Retina (tissue), 1 donor: Measurements from ENCODE around the gene SMARCC2.

Experiments
- DNase-seq: peaks from one replicate; pipeline ENCODE4 v3.0.0-alpha.2; 2016

The SMARCC2 gene

DNA sequence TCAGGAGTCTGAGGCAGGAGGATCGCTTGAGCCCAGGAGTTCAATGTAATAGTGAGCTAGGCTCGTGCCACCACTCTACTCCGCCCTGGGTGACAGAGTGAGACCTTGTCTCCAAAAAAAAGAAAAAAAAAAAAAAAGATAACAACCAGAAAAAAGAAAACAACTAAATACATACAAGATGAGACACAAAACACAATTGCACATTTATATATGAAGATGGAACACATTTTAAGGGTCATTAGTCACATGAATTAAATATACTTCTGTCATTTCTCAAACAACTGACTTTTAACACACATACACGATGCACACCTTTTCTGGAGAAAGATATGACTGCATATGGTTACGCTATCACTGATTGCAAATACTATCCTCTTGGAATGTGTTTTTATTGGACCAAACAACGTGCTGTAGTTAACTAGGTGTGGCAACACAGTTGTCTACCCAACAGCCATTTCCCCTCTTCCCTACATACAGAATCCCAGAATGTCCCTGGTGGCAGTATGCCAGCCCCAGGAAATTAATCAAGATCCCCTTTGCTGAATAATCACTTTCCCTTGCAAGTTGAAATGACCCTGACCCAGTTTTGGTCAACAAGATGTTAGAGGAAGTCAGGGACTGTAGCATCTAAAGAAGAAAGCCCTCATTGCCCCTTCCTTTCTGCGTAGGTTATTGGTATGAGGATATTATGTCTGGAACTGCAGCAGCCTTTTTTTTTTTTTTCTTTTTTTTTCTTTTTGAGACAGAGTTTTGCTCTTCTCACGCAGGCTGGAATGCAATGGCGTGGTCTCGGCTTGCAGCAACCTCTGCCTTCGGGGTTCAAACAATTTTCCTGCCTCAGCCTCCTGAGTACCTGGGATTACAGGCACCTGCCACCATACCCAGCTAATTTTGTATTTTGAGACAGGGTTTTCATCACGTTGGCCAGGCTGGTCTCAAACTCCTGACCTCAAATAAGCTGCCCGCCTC, 42.5 kb downstream of the SMARCC2 start:
- no peak for DNase-seq

DNA sequence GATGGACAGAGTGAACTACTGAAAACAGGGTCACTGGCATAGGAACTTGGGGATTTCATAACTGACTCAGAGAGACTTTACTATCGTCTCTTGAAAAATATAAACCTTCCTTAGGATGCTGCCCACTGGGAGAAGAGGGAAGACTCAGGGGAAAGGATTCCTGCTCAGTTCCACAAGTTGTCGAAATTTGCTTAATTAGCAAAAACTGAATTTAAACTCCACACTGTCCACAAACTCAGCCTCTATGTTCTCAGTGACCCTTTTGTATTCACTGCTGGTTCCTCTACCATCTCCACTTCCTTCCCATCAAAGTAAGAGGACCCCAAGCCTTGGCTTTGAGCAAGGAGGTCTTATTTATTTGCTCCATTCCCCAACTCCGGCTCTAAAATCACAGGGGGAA, 44.1 kb downstream of the SMARCC2 start:
- no peak for DNase-seq

DNA sequence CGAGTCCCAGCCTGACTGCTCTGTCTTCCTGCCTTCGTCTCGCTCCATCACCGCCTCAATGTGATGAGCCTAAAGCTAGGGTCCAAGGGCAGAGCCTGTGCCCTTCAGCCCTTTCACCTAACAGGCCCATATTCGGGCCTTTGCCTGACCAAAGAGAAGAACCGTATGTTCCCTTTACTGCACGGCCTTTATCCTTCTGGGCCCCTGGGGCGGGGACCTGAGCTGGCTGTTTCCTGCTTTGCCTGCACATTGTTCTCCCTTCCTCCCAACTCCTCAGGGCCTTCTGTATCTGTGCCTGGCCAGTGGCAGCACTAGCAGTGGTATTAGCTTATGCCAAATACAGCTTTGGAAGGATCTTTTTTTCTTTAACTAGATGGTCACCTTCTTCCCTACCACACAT, 45.4 kb downstream of the SMARCC2 start:
- no peak for DNase-seq

DNA sequence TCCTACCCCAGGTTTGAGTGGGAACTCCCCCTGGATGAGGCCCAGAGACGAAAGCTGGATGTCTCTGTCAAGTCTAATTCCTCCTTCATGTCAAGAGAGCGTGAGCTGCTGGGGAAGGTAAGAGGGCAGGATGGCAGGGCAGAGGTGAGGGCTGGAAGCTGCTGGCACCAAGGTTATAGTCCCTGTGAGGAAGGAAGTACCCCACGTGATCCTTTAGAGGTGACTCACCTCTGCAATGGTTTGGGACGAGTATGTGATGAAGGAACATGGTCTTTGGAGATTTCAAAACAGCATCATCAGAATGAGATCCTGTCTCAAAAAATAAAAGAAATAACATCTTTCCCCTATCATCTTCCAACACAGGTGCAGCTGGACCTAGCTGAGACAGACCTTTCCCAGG, 46.1 kb downstream of the SMARCC2 start:
- DNase-seq, result no peak

DNA sequence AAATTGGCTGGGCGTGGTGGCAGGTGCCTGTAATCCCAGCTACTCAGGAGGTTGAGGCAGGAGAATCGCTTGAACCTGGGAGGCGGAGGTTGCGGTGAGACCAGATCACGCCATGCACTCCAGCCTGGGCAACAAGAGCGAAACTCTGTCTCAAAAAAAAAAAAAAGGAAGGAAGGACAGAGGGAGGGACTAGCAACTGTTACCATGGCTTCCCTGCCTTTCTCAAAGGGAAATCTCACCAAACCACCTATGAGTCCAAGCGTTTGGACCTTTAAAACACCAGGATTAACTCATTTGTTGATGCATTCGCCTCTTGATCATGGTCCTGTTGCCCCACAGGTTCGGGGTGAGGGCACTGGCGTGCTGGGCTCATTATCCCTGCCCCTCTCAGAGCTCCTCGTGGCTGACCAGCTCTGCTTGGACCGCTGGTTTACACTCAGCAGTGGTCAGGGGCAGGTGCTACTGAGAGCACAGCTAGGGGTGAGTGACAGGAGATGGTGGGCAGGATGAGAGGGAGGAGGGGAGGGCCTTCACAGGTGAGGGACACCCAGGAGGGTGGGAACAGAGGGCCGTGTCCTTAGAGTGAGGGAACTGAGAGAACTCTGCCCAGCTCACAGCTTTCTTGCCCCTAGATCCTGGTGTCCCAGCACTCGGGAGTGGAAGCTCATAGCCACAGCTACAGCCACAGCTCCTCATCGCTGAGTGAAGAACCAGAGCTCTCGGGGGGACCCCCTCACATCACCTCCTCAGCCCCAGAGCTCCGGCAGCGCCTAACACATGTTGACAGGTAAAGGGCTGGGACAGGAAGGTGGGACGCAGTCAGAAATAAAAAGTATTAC, 47.1 kb downstream of the SMARCC2 start:
- DNase-seq, result no peak

DNA sequence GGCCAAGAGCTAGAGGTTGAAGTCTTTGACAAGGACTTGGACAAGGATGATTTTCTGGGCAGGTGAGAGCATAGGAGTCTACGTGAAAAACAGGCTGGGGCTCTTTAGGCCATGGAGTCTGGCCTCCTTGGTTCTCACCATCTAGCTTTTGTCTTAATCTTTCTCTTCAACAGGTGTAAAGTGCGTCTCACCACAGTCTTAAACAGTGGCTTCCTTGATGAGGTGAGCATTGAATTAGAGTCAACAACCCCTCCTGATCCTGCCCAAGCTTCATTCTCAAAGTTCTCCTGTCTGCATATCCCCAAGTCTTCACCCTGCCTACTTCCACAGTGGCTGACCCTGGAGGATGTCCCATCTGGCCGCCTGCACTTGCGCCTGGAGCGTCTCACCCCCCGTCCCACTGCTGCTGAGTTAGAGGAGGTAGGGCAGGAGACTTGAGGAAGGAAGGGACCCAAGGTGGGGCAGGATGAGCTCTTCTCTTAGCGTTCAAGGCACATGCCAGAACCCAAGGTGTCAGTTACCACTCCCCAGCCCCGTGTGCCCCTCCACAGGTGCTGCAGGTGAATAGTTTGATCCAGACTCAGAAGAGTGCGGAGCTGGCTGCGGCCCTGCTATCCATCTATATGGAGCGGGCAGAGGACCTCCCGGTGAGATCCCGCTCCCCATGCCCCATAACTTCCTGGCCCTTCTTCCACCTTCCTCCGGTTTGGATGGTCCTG, 51.3 kb downstream of the SMARCC2 start:
- no peak for DNase-seq

DNA sequence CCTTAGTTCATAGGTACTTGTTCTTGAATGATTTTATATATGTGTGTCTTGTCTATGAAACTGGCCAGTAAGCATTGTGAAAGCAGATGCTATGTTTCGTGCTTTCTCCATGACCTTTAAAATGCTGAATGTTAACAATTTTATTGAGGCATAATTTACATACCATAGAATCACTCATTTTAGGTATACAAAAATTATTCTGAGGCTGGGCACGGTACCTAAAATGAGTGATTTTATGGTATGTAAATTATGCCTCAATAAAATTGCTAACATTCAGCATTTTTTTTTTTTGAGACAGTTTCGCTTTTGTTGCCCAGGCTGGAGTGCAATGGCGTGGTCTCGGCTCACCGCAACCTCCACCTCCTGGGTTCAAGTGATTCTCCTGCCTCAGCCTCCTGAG, 54.4 kb downstream of the SMARCC2 start:
- no peak for DNase-seq

DNA sequence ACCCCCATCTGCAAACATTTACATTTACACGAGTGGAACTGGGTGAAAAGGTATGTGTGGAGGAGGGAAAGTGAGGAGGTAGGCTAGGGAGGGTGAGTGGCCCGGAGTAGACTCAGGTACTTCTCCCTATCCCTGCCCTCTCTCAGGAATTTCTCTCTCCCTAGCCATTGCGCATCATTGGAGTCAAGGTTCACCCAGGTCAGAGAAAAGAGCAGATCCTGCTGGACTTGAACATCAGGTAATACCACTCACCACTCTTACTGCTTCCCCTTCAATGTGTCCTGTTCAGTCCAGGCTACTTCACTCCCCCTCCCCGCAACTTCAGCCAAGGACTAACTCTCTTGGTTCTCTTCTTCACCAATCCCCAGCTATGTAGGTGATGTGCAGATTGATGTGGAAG, 58.4 kb downstream of the SMARCC2 start:
- no peak for DNase-seq

DNA sequence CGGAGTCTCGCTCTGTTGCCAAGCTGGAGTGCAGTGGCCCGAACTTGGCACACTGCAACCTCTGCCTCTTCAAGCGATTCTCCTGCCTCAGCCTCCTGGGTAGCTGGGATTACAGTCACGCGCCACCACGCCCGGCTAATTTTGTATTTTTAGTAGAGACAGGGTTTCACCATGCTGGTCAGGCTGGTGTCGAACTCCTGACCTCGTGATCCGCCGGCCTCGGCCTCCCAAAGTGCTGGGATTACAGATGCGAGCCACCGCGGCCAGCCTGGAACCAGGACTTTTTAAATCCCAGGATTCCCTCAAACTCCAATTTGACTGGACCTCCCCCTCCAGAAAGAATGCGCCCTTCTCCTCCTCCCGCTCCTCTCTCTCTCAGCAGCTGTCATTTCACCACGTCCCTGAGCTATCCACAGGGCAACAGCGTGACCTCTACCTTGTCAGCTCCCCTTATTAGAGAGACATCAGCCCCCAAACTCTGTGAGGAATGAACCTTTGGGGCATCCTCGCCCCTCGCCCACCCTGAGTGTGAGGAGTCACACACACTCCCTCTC, 59.3 kb downstream of the SMARCC2 start:
- no peak for DNase-seq

DNA sequence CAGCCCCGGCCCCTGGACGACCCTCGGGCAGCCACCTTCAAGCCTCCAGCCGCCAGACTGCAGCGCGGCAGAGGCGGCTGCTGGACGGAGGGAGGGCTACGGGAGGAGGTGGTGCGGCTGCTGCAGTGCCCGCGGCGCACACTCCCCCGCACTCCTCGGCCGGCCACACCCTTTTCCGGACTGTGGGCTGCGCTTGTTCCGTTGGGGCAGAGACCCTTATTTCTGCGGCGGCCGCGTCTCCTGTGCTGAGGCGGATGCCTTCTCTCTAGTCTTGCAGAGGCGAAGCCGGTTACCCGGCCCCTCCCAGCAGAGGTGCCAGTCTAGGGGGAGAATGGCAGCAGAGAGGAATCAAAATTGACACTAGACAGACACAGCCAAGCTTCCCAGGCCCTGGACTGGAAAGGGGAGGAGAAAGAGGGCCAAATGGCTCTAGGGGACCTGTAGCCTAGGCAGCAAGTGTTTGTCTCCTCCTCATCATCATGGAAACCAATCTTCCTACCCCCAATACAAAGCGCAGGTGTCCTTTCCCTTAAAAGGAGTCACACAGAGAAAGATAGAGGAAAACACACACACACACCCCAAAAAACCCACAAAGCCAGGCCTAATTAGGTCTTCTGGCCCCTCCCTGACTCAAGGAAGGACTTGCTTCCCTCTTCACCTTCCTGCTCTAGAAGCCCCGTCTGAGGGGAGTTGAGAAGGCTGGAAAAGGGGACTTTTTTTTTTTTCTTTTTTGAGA, 59.9 kb downstream of the SMARCC2 start:
- DNase-seq, result peak; percentile 81

DNA sequence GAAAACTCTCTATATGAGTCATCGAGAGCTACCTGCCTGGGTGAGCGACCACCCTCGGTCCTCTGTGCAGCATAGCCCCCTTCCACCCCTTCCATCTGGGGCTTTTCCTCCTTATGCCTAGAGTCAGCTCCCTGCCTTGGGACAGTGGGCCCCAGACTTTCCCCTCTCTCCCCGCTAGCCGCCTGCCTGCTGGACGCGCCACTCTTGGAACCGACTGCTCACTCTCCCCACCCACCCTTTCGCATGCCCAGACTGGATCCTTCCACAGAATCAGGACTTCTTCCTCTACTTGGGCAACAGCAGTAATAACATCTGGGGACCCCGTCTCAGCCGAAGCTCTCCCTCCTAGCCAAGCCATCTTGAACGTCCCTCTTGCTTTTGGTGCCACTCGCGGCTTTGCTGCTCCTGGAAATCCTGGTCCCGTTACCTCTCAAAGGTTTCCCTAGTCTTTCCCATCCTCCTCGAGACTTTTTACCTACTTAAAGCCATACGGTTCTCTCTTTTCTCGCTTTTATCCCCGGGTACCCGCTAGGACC, 60.5 kb downstream of the SMARCC2 start:
- DNase-seq, result no peak

DNA sequence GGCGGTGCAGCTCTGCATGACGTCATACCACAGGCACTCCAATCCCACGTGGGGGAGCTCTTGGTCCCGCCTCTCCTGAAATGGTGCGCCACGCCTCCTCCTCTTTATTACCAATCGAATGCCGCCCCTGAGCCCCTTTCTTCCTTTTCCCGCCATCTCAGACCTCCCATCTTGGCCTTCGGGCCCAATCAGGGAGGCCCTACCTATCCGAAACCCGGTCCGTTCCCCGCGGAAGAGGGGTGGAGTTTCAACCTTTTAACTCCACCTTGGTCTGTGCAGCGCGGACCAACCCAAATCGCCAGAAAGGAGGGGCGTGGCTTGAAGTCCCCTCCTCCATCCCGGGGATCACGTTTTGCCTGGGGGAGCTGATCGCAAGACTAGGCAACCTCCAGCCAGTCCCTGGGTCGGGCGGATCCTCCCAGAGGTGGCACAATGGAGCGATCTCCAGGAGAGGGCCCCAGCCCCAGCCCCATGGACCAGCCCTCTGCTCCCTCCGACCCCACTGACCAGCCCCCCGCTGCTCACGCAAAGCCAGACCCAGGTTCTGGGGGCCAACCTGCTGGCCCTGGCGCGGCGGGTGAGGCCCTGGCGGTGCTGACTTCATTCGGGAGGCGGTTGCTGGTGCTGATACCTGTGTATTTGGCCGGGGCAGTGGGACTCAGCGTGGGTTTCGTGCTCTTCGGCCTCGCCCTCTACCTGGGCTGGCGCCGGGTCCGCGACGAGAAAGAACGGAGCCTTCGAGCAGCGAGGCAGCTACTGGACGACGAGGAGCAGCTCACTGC, 61.2 kb downstream of the SMARCC2 start, which contains the start of gene ESYT1:
Gene ESYT1, plus strand, starts transcription at position 380 of the 782 bp plus-strand sequence. Its CDS starts 53 bp downstream, at position 433.
- DNase-seq, result peak; percentile 96

DNA sequence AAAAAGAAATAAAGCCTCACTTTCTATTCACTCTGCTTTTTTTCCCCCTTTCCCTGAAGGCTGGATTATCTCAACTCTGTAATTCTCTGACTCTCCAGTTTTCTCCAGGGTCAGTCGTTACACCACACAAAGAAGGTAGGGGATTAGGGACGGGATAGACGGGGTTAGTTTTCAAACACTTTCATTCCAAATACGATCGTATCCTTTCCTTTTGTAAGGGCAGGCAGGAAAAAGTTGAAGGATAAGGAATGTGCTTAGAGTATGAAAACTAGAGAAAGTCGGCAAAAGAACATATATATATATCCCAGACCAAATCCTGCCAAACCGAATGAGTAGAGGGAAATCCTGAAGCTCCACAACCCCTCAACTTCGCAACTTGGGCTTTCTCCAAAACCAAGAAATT, 61.8 kb downstream of the SMARCC2 start:
- DNase-seq, result no peak

DNA sequence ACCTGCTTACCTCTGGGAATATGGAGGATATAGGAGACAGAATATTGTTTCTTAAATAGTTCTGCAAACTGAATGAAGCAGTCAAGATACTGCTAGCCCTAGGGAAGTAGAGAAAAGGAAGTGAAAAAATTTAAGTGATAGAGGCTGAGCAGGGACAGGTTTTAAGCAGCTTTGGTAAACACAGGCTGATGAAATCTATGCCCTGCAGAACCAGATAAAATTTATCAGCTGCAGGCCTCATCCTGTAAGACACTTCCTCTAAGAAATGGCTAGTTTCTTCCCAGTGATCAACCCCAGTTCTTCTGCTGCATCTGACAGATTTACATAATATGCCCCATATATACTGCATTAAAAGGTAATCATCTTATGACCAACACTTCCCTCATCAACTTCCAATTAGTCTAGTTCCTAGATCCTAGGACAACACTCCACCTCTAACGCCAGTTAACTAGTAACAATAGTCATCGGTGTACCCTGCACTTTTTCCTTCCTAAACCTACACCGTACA, 62.5 kb downstream of the SMARCC2 start:
- no peak for DNase-seq

DNA sequence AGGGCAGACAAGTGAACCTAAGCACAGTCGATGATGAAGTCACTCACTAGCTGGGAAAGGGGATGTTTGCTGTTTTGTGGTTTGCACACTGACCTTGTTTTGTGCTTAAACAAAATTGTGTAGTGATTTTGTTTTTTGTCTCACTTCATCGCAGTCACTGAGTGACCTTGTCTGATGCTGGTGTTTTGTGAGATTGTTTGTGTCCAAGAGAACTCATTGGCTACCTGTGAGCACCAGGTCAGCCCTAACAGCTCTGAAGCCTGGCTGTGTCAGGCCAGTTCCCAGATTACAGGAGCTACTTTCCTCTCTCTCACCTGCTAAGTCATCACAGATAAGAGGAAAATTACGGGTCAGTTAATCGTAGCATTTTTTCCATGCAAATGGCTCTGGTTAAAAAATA, 65.2 kb downstream of the SMARCC2 start:
- DNase-seq, result no peak

DNA sequence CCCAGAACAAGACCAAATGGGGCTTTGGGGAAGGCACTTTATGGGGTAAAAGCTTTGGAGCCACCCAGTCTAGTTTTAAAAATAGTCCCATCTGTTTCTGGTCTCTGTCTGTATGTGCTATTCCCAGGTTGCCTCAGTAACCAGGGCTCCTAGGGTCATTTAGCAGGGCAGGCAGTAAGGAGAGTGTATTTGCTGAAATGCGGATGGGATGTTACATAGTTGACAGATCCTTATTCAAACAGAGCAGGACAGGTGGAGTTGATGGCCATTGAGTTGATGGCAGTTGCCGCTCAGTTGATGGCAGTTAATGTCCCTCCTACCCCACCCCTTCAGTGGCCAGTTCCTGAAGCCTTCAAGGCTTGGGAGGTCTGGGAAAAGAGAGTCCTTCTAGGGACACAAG, 66.6 kb downstream of the SMARCC2 start:
- no peak for DNase-seq

DNA sequence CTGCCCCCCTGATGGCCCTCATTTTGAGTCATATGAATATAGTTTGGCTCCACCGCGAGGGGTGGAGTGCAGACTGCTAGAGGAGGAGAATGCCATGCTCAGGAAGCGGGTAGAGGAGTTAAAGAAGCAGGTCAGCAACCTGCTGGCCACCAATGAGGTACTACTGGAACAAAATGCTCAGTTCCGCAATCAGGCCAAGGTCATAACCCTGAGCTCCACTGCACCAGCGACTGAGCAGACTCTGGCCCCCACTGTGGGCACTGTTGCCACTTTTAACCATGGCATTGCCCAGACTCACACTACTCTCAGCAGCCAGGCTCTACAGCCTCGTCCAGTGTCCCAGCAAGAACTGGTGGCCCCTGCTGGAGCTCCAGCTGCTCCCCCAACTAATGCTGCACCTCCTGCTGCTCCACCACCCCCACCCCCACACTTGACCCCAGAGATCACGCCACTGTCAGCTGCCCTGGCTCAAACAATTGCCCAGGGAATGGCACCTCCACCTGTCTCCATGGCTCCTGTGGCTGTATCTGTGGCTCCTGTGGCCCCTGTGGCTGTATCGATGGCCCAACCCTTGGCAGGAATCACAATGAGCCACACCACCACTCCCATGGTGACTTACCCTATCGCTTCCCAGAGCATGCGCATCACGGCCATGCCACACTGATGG, 67.9 kb downstream of the SMARCC2 start:
- DNase-seq, result no peak

DNA sequence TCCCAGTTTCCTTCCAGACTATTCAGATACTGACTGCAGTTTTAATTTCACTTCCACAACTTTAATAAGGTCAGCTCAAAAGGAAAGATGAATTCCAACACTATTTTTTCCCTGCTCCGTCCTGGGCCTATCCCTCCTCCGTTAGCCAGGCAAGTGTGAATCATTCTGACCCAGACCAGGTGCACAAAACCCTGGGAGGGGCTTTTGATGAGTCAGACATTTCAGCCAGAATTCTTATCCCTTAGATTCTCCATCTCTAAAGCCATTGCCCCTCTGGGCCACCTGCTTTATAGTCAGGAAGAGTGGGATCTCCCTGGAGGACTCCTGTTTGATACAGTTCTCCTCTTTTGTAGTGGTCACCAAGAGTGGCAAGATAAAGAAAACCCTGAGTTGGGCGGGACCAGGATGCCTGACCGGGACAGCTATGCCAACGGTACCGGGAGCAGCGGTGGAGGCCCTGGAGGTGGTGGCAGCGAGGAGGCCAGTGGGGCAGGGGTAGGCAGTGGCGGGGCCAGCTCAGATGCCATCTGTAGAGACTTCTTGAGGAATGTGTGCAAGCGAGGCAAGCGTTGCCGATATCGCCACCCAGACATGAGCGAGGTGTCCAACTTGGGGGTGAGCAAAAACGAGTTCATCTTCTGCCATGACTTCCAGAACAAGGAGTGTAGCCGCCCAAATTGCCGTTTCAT, 69.0 kb downstream of the SMARCC2 start:
- no peak for DNase-seq

DNA sequence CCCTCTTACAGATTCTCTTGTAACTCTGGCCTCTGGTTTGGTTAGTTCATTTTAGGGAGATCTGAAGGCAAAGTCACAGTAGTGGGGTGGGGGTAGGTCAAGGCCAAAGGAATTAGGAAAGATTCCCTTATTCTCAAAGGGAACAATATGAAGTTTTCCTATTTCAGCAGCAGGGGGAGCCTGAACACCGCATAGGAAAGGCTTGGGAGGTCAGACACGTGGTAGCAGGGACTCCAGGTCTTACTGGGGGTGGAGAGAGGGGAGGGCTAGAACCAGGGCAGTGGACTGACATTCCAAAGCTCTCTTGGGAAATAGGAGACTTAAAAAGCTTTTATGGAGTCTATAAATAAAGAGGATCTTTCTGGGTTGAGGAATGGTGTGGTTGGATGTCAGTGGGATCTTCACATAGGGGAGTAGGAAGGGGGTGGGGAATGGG, 69.9 kb downstream of the SMARCC2 start:
- peak; percentile 59 for DNase-seq
